Neural cell (in vitro differentiated cells): ENCODE results near the gene ACSS2.

Source experiments
- CTCF ChIP-seq: fragments of 450-650 bp; IDR thresholded peaks from 2 replicates; pipeline ENCODE4 v1.5.1; 2014; ENCODE audit warnings: antibody characterized with exemption, mild to moderate bottlenecking, moderate library complexity; ENCODE audit not compliant: poor library complexity, severe bottlenecking
- EP300 ChIP-seq: fragments of 450-650 bp; conservative IDR thresholded peaks from 2 replicates; pipeline ENCODE4 v1.6.1; 2014; ENCODE audit warnings: antibody characterized with exemption, mild to moderate bottlenecking, moderate library complexity; ENCODE audit not compliant: poor library complexity, severe bottlenecking
- EZH2 ChIP-seq: fragments of 200-600, 300-800 bp; shearing (Covaris generic), sonication (generic); IDR thresholded peaks from 2 replicates; pipeline ENCODE4 v1.6.1; 2014; ENCODE audit warnings: antibody characterized with exemption, low read length, borderline replicate concordance, mild to moderate bottlenecking; ENCODE audit not compliant: insufficient read depth, poor library complexity, severe bottlenecking
- POLR2AphosphoS5 ChIP-seq: IDR thresholded peaks from 2 replicates; pipeline ENCODE4 v1.6.1; 2012
- RAD21 ChIP-seq: fragments of 450-650 bp; conservative IDR thresholded peaks from 2 replicates; pipeline ENCODE4 v1.6.1; 2014; ENCODE audit warnings: antibody characterized with exemption, mild to moderate bottlenecking, moderate library complexity
- REST ChIP-seq: IDR thresholded peaks from 2 replicates; pipeline ENCODE4 v1.6.1; 2012; ENCODE audit warnings: borderline replicate concordance
- SMC3 ChIP-seq: fragments of 450-650 bp; conservative IDR thresholded peaks from 2 replicates; pipeline ENCODE4 v1.6.1; 2014; ENCODE audit warnings: antibody characterized with exemption, mild to moderate bottlenecking, moderate library complexity; ENCODE audit not compliant: poor library complexity
- TAF1 ChIP-seq: IDR thresholded peaks from 2 replicates; pipeline ENCODE4 v1.6.1; 2012; ENCODE audit warnings: low read depth

- TF ChIP-seq CTCF = no peak
- TF ChIP-seq EP300 = no peak
- TF ChIP-seq EZH2 = no peak
- no peak for TF ChIP-seq POLR2AphosphoS5
- TF ChIP-seq REST = no peak
- TF ChIP-seq RAD21 = no peak
- TF ChIP-seq TAF1 = no peak
- TF ChIP-seq SMC3 = no peak
Observed at GRCh38 chr20:34976286-34976685, 99.9 kb downstream of the ACSS2 start.
